Lower leg skin (tissue), 3 donors: Measurements from ENCODE around the gene MAGEF1.

Experiments used
- POLR2A ChIP-seq, 2 donors: fragments of 450-650 bp; IDR thresholded peaks; one replicate each; pipeline ENCODE4 v1.6.1; 2016 to 2017; ENCODE audit warnings: antibody characterized with exemption in 2 of 2, mild to moderate bottlenecking in 1 of 2, moderate library complexity in 1 of 2
- TF ChIP-seq, protein P1 (sequence below), 3 donors: fragments of 450-650 bp; IDR thresholded peaks; one replicate each; pipeline ENCODE4 v1.5.1; 2016; ENCODE audit warnings: antibody characterized with exemption in 3 of 3, mild to moderate bottlenecking in 3 of 3, moderate library complexity in 2 of 3

DNA sequence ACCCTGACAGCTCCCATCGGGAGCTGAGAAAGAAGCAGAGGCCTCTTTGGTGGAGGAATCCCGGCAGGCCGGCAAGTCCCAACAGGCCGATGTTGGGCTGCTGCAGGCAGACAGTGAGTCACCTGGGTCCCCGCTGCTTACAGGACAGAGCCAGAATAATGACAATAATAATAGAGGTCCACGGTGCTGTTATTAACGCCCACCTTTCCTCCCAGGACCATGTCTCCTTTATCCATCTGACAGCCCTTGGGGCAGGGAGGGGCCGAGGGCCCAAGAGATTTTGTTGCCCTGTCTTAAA is 29.3 kb upstream of the MAGEF1 start:
- TF ChIP-seq, protein P1, sequence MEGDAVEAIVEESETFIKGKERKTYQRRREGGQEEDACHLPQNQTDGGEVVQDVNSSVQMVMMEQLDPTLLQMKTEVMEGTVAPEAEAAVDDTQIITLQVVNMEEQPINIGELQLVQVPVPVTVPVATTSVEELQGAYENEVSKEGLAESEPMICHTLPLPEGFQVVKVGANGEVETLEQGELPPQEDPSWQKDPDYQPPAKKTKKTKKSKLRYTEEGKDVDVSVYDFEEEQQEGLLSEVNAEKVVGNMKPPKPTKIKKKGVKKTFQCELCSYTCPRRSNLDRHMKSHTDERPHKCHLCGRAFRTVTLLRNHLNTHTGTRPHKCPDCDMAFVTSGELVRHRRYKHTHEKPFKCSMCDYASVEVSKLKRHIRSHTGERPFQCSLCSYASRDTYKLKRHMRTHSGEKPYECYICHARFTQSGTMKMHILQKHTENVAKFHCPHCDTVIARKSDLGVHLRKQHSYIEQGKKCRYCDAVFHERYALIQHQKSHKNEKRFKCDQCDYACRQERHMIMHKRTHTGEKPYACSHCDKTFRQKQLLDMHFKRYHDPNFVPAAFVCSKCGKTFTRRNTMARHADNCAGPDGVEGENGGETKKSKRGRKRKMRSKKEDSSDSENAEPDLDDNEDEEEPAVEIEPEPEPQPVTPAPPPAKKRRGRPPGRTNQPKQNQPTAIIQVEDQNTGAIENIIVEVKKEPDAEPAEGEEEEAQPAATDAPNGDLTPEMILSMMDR (IDR thresholded peaks at IDR 0.05) = no peak
- no peak for TF ChIP-seq POLR2A (IDR thresholded peaks at IDR 0.05)
